Measurements from ENCODE around the gene SMPDL3B.

SMPDL3B gene

GRCh38 chr1:27974417-27974781, 39.6 kb downstream of the SMPDL3B start:
- Histone ChIP-seq H3K27ac (ENCODE audit: low read depth, low read length) (no peak overlapping the region), H3F3A (ENCODE audit: control insufficient read depth, insufficient read depth) (peaks cover 9% of the 10 kb centered on the region), H3K4me3 (ENCODE audit: low read length) (no peak overlapping the region), H3K79me2 (ENCODE audit: control insufficient read depth, low read length) (no peaks in the 10 kb centered on the region), H3K4me2 (ENCODE audit: low read length) (no peak overlapping the region), H3K4me1 (ENCODE audit: control insufficient read depth, low read length) (no peaks in the 10 kb centered on the region), H3K9me2 (replicated peaks; ENCODE audit: control insufficient read depth, low read length) (no peaks in the 10 kb centered on the region), H3K27me3 (ENCODE audit: control insufficient read depth, low read length) (no peaks in the 10 kb centered on the region), H4K20me1 (ENCODE audit: control insufficient read depth, insufficient read depth, low read depth, low read length) (no peaks in the 10 kb centered on the region), H3K36me3 (ENCODE audit: control insufficient read depth, low read length) (peaks cover 23% of the 10 kb centered on the region), H3K9me3 (ENCODE audit: control insufficient read depth, insufficient read depth, low read length) (no peaks in the 10 kb centered on the region)
- TF ChIP-seq EZH2phosphoT487 (IDR thresholded peaks at IDR 0.05; ENCODE audit: borderline replicate concordance, low read length) (no peak), CTCF (IDR thresholded peaks at IDR 0.05; ENCODE audit: low read depth, low read length, poor library complexity, severe bottlenecking) (no peak)

- Histone ChIP-seq H3K36me3 (ENCODE audit: control insufficient read depth, low read length) (peaks cover 17% of the 10 kb centered on the region), H3K27me3 (ENCODE audit: control insufficient read depth, low read length) (no peaks in the 10 kb centered on the region), H3K9me2 (replicated peaks; ENCODE audit: control insufficient read depth, low read length) (no peaks in the 10 kb centered on the region), H3K27ac (ENCODE audit: low read depth, low read length) (no peak overlapping the region), H3K4me3 (ENCODE audit: low read length) (no peak overlapping the region), H3K79me2 (ENCODE audit: control insufficient read depth, low read length) (no peaks in the 10 kb centered on the region), H3F3A (ENCODE audit: control insufficient read depth, insufficient read depth) (peaks cover 17% of the 10 kb centered on the region), H3K4me2 (ENCODE audit: low read length) (no peak overlapping the region), H3K9me3 (ENCODE audit: control insufficient read depth, insufficient read depth, low read length) (no peaks in the 10 kb centered on the region), H4K20me1 (ENCODE audit: control insufficient read depth, insufficient read depth, low read depth, low read length) (no peaks in the 10 kb centered on the region), H3K4me1 (ENCODE audit: control insufficient read depth, low read length) (no peaks in the 10 kb centered on the region)
- TF ChIP-seq CTCF (IDR thresholded peaks at IDR 0.05; ENCODE audit: low read depth, low read length, poor library complexity, severe bottlenecking) (peak; percentile 46), EZH2phosphoT487 (IDR thresholded peaks at IDR 0.05; ENCODE audit: borderline replicate concordance, low read length) (no peak)
Measured at GRCh38 chr1:27979151-27979858, 44.5 kb downstream of the SMPDL3B start.

GRCh38 chr1:27979859-27980201, 45.0 kb downstream of the SMPDL3B start:
- Histone ChIP-seq H3F3A (ENCODE audit: control insufficient read depth, insufficient read depth) (peaks cover 19% of the 10 kb centered on the region), H3K4me3 (ENCODE audit: low read length) (no peak overlapping the region), H3K27ac (ENCODE audit: low read depth, low read length) (no peak overlapping the region), H3K9me2 (replicated peaks; ENCODE audit: control insufficient read depth, low read length) (no peaks in the 10 kb centered on the region), H3K79me2 (ENCODE audit: control insufficient read depth, low read length) (no peaks in the 10 kb centered on the region), H3K36me3 (ENCODE audit: control insufficient read depth, low read length) (peaks cover 12% of the 10 kb centered on the region), H3K4me2 (ENCODE audit: low read length) (no peak overlapping the region), H4K20me1 (ENCODE audit: control insufficient read depth, insufficient read depth, low read depth, low read length) (no peaks in the 10 kb centered on the region), H3K4me1 (ENCODE audit: control insufficient read depth, low read length) (no peaks in the 10 kb centered on the region), H3K27me3 (ENCODE audit: control insufficient read depth, low read length) (no peaks in the 10 kb centered on the region), H3K9me3 (ENCODE audit: control insufficient read depth, insufficient read depth, low read length) (no peaks in the 10 kb centered on the region)
- peak; percentile 3 for TF ChIP-seq CTCF (IDR thresholded peaks at IDR 0.05; ENCODE audit: low read depth, low read length, poor library complexity, severe bottlenecking)
- no peak for TF ChIP-seq EZH2phosphoT487 (IDR thresholded peaks at IDR 0.05; ENCODE audit: borderline replicate concordance, low read length)
